AG04450 (cell line): ENCODE data around the gene FKBP7. TPM values are rescaled to one million over a fixed set of nuclear protein-coding genes. Genes with fewer than 3 reads are reported as not detected.

Source experiments
- CTCF ChIA-PET: fragments of 300-600, 350-600 bp; formaldehyde crosslinking; extraction: SDS; loops from one replicate; lab custom pipeline; 2022; ENCODE audit warnings: antibody characterized with exemption, inconsistent platforms; lab: Charles Lee
- POLR2A ChIA-PET: fragments of 350-600 bp; formaldehyde crosslinking; extraction: SDS; loops from one replicate; lab custom pipeline; 2021; ENCODE audit warnings: antibody characterized with exemption, inconsistent platforms; lab: Yijun Ruan, JAX
- DNase-seq: peaks from one replicate; pipeline ENCODE4 v3.0.0-alpha.2; 2011; ENCODE audit warnings: low read depth, low spot score
- H3K27ac ChIP-seq: one replicate; pipeline ENCODE4 v1.5.1; 2012; ENCODE audit warnings: low read depth, low read length, control low read depth
- H3K27me3 ChIP-seq: one replicate; pipeline ENCODE4 v1.6.0; 2012; ENCODE audit warnings: low read length; ENCODE audit not compliant: control insufficient read depth, insufficient read depth
- H3K4me3 ChIP-seq: 2 replicates; pipeline ENCODE4 v1.5.1; 2011; ENCODE audit warnings: mild to moderate bottlenecking, low read depth, low read length, control low read depth
- H3K9me3 ChIP-seq: 2 replicates; pipeline ENCODE4 v1.5.1; 2012; ENCODE audit warnings: low read length; ENCODE audit not compliant: control insufficient read depth, insufficient read depth
- CTCF ChIP-seq: IDR thresholded peaks from 2 replicates; pipeline ENCODE4 v1.5.1; 2011; ENCODE audit warnings: low read depth, low read length, control low read depth, inconsistent platforms
- polyA plus RNA-seq: library from polyadenylated mRNA; depleted of rRNA; stranded (reverse); fragments of >200 nt; gene quantifications from 2 replicates; pipeline ENCODE4 v1.2.3, GENCODE V29; 2011; rRNA removed

Gene FKBP7
- polyA plus RNA-seq, 1 experiment, result 162 TPM

- ChIA-PET POLR2A (no interaction called here), CTCF (interaction anchor here (0.6 to 9.7 kb wide), 12 partner anchors 11 to 432 kb away, joined by 3 to 389 read pairs (median 18); partner anchors contain the start of gene RBM45)
- DNase-seq, result no peak
- TF ChIP-seq CTCF, result no peak
- Histone ChIP-seq H3K27ac (no peak overlapping the region), H3K27me3 (no peaks in the 10 kb centered on the region), H3K4me3 (no peak overlapping the region), H3K9me3 (no peaks in the 10 kb centered on the region)
These were observed 62.4 kb downstream of the FKBP7 start for GRCh38 chr2:178415979-178416378.

- Histone ChIP-seq H3K27me3 (no peaks in the 10 kb centered on the region), H3K9me3 (no peaks in the 10 kb centered on the region), H3K27ac (no peak overlapping the region), H3K4me3 (peak overlapping the region; percentile 55)
- ChIA-PET CTCF (interaction anchor here (0.5 to 9.7 kb wide), 59 partner anchors 9 to 508 kb away, joined by 3 to 389 read pairs (median 5); partner anchors contain the start of gene RBM45), POLR2A (interaction anchor here (0.6 to 1.9 kb wide), 5 partner anchors 10 to 269 kb away, joined by 3 to 12 read pairs (median 4); partner anchors contain the start of genes PJVK and PRKRA)
- TF ChIP-seq CTCF, result peak; percentile 96
- DNase-seq, result peak; percentile 88
These were observed 63.8 kb downstream of the FKBP7 start for GRCh38 chr2:178414266-178415247.

Other genes starting within 250 kb of the FKBP7 start
- 47.5 and 58.6 TPM in 2 replicates for gene PRKRA, start 27.4 kb downstream of the FKBP7 start, polyA plus RNA-seq
- gene PJVK, start 27.2 kb downstream of the FKBP7 start, polyA plus RNA-seq, result 2.1 and 3.4 TPM in 2 replicates
- gene PLEKHA3, start 1.9 kb upstream of the FKBP7 start, polyA plus RNA-seq, result 17.7 and 28.2 TPM in 2 replicates